ENCODE results near the gene ADAP2. TPM values are rescaled to one million over a fixed set of nuclear protein-coding genes. Genes with fewer than 3 reads are reported as not detected.

The ADAP2 gene
- total and polyA plus RNA-seq, 2 of the 8 experiments (the other 6 are each of a cell fraction or from before 2014, with no cell fraction given), result 0.76 to 1.1 TPM

- H3K14ac ChIP-seq (ENCODE audit: insufficient read length), result no peak overlapping the region
- no peaks in the 10 kb centered on the region for H3K9me3 ChIP-seq (ENCODE audit: insufficient read depth in 2 of 2, low read depth in 1 of 2, low read length in 1 of 2)
- ChIA-PET POLR2A (ENCODE audit: partially characterized antibody) (no interaction called here), CTCF (ENCODE audit: partially characterized antibody) (no interaction called here)
- DNase-seq (ENCODE audit: low read depth in 1 of 2, low spot score in 2 of 2) (no peak), FAIRE-seq (no peak)
- H4K8ac ChIP-seq (ENCODE audit: extremely low read depth, insufficient read depth, low read length), result no peak overlapping the region
- H3K27me3 ChIP-seq (replicated peaks in 1 of 4; ENCODE audit: control insufficient read depth in 3 of 4, extremely low read depth in 1 of 4, insufficient read depth in 3 of 4, low read length in 3 of 4), result no peaks in the 10 kb centered on the region
- H2AFZ ChIP-seq (ENCODE audit: low read length), result no peak overlapping the region
- H2BK15ac ChIP-seq (ENCODE audit: low read length), result no peak overlapping the region
- H3K4me2 ChIP-seq (ENCODE audit: insufficient read depth in 1 of 2, low read depth in 2 of 2, low read length in 2 of 2), result no peak overlapping the region
- H3K79me2 ChIP-seq (ENCODE audit: control insufficient read depth in 1 of 2, insufficient read depth in 2 of 2, low read length in 2 of 2), result no peaks in the 10 kb centered on the region
- TF ChIP-seq CTCF (IDR thresholded peaks at IDR 0.05; ENCODE audit: control extremely low read depth in 1 of 3, insufficient read depth in 1 of 3, low read depth in 1 of 3, low read length in 3 of 3) (no peak), POLR2A (IDR thresholded peaks at IDR 0.05; ENCODE audit: control extremely low read depth in 1 of 2, low read depth in 2 of 2, low read length in 2 of 2) (no peak), EZH2 (IDR thresholded peaks at IDR 0.05; ENCODE audit: low read depth, low read length, severe bottlenecking) (no peak), TAF1 (IDR thresholded peaks at IDR 0.05; ENCODE audit: low read depth, low read length) (no peak), TAF7 (optimal IDR thresholded peaks at IDR 0.05; ENCODE audit: borderline replicate concordance, low read depth, low read length) (no peak), TCF12 (IDR thresholded peaks at IDR 0.05; ENCODE audit: low read depth, low read length) (no peak), RXRA (IDR thresholded peaks at IDR 0.05; ENCODE audit: insufficient read depth, low read depth, low read length) (no peak), SRF (IDR thresholded peaks at IDR 0.05; ENCODE audit: low read depth, low read length) (no peak)
- no peak overlapping the region for H2BK5ac ChIP-seq (ENCODE audit: low read depth, low read length)
- no peaks in the 10 kb centered on the region for H3K36me3 ChIP-seq (ENCODE audit: control insufficient read depth in 2 of 4, insufficient read depth in 4 of 4, low read length in 3 of 4)
- H2BK12ac ChIP-seq (ENCODE audit: low read depth, low read length), result no peak overlapping the region
- no peaks in the 10 kb centered on the region for H3K4me1 ChIP-seq (replicated peaks in 1 of 4; ENCODE audit: control insufficient read depth in 3 of 4, insufficient read depth in 4 of 4, low read length in 3 of 4)
- no peak overlapping the region for H4K91ac ChIP-seq (replicated peaks; ENCODE audit: insufficient read length, low read length)
- H3K9ac ChIP-seq (replicated peaks in 1 of 4; ENCODE audit: extremely low read depth in 1 of 4, low read depth in 3 of 4, low read length in 3 of 4), result no peak overlapping the region
- H2BK20ac ChIP-seq (ENCODE audit: low read length), result no peak overlapping the region
- H3K4ac ChIP-seq (replicated peaks; ENCODE audit: insufficient read length, low read depth, low read length), result no peak overlapping the region
- no peaks in the 10 kb centered on the region for H4K20me1 ChIP-seq (replicated peaks in 1 of 2; ENCODE audit: control insufficient read depth in 1 of 2, insufficient read depth in 2 of 2, low read length in 2 of 2)
- H3K4me3 ChIP-seq (ENCODE audit: extremely low read depth in 1 of 4, insufficient read depth in 2 of 4, low read depth in 3 of 4, low read length in 4 of 4), result no peak overlapping the region
- no peak overlapping the region for H3K56ac ChIP-seq (replicated peaks; ENCODE audit: insufficient read length, low read depth, low read length)
- no peak overlapping the region for H2BK120ac ChIP-seq (replicated peaks; ENCODE audit: low read depth, low read length)
- H3K23me2 ChIP-seq (ENCODE audit: low read depth, low read length), result no peaks in the 10 kb centered on the region
- H3K79me1 ChIP-seq (ENCODE audit: low read depth, low read length), result no peaks in the 10 kb centered on the region
- no peak overlapping the region for H3K27ac ChIP-seq (ENCODE audit: low read depth, low read length)
- no peak overlapping the region for H4K5ac ChIP-seq (ENCODE audit: insufficient read length, low read depth, low read length)
- no peak overlapping the region for H3K18ac ChIP-seq (ENCODE audit: extremely low read depth, low read length)
- no peak overlapping the region for H2AK5ac ChIP-seq (ENCODE audit: low read depth, low read length)
- H3K23ac ChIP-seq (ENCODE audit: insufficient read length), result no peak overlapping the region
These were observed 7.8 kb upstream of the ADAP2 start for GRCh38 chr17:30913955-30914354.

Measured in H1 (cell line).